Left lobe of liver (tissue), 2 donors: ENCODE results near the gene DPYD. TPM values are rescaled to one million over a fixed set of nuclear protein-coding genes. Genes with fewer than 3 reads are reported as not detected.
A peak's percentile ranks its signal among the peaks of the same experiment; 100 is the strongest.

Source experiments
- ATAC-seq: fragments of 200-7000 bp; cut with Tn5 transposase; one replicate; pipeline ENCODE4 v1.9.1; 2020; ENCODE audit warnings: mild to moderate bottlenecking, moderate library complexity
- DNase-seq: peaks from one replicate; pipeline ENCODE4 v3.0.0-alpha.2; 2020; ENCODE audit warnings: low spot score
- total RNA-seq: library from RNA; stranded (reverse); gene quantifications from one replicate; pipeline ENCODE4 v1.2.1, GENCODE V29; 2021
- donor health status: DM: no; HTN: no; CAD: no; lungs with moderate emphysema.
- donor health status: DM: no; HTN: yes; CAD: no.

Gene DPYD
- total RNA-seq, 1 donor from 2014 or later: 43.3 TPM

- ATAC-seq: no peak
Observed at GRCh38 chr1:97166626-97167025, 754.2 kb downstream of the DPYD start.

GRCh38 chr1:97164276-97164639 is 756.6 kb downstream of the DPYD start:
- DNase-seq (no peak), ATAC-seq (no peak)

More at GRCh38 chr1:97166626-97167025, 754.2 kb downstream of the DPYD start:
- DNase-seq: no peak

- DNase-seq: no peak
- no peak for ATAC-seq
Observed at GRCh38 chr1:97163591-97164275, 757.1 kb downstream of the DPYD start.

GRCh38 chr1:97160818-97161217 is 760.0 kb downstream of the DPYD start:
- DNase-seq: no peak
- ATAC-seq: peak; percentile 31

GRCh38 chr1:97159342-97159741 is 761.5 kb downstream of the DPYD start:
- DNase-seq: no peak
- ATAC-seq: no peak

GRCh38 chr1:97158691-97159096 is 762.1 kb downstream of the DPYD start:
- DNase-seq (no peak), ATAC-seq (no peak)

- no peak for ATAC-seq
- DNase-seq: no peak
Observed at GRCh38 chr1:97157991-97158390, 762.8 kb downstream of the DPYD start.

GRCh38 chr1:97151651-97152050 is 769.2 kb downstream of the DPYD start:
- DNase-seq (no peak), ATAC-seq (no peak)

- DNase-seq (no peak), ATAC-seq (no peak)
Observed at GRCh38 chr1:97145321-97145956, 775.4 kb downstream of the DPYD start.

- no peak for DNase-seq
- ATAC-seq: no peak
Observed at GRCh38 chr1:97144527-97144926, 776.3 kb downstream of the DPYD start.

GRCh38 chr1:97143236-97143882 is 777.5 kb downstream of the DPYD start:
- no peak for DNase-seq
- ATAC-seq: no peak

- ATAC-seq: no peak
- no peak for DNase-seq
Observed at GRCh38 chr1:97140611-97141010, 780.2 kb downstream of the DPYD start.

- ATAC-seq (no peak), DNase-seq (no peak)
Observed at GRCh38 chr1:97139512-97139911, 781.3 kb downstream of the DPYD start.

- DNase-seq (no peak), ATAC-seq (no peak)
Observed at GRCh38 chr1:97138515-97139032, 782.3 kb downstream of the DPYD start.

GRCh38 chr1:97137862-97138514 is 782.8 kb downstream of the DPYD start:
- ATAC-seq (peak; percentile 83), DNase-seq (no peak)

GRCh38 chr1:97136996-97137395 is 783.8 kb downstream of the DPYD start:
- ATAC-seq (no peak), DNase-seq (no peak)

- DNase-seq (no peak), ATAC-seq (no peak)
Observed at GRCh38 chr1:97135972-97136371, 784.9 kb downstream of the DPYD start.

- DNase-seq (no peak), ATAC-seq (no peak)
Observed at GRCh38 chr1:97128426-97128825, 792.4 kb downstream of the DPYD start.

- DNase-seq: no peak
- ATAC-seq: peak; percentile 43
Observed at GRCh38 chr1:97123717-97124431, 797.0 kb downstream of the DPYD start.

GRCh38 chr1:97120806-97121205 is 800.0 kb downstream of the DPYD start:
- DNase-seq: no peak
- ATAC-seq: no peak
